NCI-H1436 treated with DMSO at 0.1 percent for 48 hours (cell line): Measurements from ENCODE around the gene PREX1.

ENCODE experiments used
- DNase-seq: peaks from one replicate; lab custom pipeline; 2025; lab: John Stamatoyannopoulos, UW

The PREX1 gene

DNA sequence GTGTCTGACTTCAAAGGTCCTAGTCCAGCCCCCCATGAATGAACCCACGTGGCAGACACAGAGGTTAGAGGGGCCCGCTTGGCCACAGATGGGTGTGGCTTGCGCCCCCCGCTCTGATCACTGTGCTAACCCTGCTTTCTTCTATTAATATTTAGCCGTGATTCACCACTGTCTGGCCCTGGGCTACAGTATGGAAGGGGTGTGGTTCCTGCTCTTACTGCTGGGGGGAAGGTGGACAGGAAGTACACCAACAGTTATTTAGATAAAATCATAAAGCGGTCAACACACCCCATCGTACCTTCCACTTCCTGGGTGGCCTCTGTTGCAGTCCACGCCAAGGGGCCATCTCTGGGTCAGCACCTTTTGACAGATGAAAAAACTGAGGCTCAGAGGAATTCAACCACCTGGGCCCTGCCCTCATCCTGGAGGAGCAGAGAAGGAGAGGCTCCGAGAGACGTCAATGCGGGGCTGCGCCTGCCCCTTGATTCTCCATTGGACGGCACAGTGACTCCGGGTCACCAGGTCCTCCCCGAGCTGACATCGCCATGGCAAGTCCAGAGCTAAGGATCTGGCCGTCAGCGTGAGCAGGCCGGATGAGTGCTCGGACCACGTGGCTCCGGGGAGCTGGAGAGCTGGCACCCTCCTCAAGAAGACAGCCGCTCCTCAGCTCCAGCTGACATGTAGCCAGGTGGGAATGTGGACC, 206.3 kb downstream of the PREX1 start:
- DNase-seq = no peak

DNA sequence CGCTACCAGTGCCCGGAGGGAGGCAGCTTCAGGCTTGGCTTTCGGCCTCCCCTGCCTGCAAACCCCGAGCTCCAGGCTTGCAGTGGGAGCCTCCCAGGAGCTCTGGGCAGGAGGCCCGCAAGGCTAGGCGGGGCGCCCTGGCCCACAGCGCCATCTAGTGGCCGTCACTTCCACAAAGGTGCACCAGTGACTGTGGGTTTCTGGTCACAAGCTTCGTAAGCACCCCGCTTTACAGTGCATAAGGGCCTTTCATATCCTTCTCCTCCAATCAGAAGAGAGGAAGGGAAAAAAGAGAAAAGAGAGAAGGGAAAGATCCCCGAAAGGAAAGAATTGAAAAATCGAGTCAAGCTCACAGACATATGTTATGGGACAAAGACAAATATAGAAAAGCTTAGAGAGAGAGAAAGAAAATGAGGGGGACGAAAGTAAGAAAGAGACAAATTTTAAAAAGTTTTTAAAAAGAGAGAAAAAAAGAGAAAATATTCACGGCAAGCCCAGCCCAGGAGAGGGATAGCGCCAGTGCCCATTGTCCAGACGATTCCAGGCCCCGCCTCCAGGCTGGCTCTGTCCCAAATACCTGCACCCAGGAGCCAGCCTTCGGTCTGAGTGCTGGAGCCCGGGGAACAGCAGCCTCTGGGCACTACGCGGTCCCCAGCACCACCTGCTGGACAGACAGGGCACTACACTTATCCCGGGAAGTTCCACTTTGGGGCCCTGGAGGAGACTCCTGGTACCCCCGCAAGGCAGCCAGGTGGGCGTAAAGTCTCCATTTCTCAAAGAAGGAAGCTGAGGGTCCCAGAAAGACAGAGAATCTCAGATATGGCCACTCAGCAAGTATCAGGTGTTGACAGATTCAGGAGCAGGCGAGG, 207.1 kb downstream of the PREX1 start:
- DNase-seq = no peak

DNA sequence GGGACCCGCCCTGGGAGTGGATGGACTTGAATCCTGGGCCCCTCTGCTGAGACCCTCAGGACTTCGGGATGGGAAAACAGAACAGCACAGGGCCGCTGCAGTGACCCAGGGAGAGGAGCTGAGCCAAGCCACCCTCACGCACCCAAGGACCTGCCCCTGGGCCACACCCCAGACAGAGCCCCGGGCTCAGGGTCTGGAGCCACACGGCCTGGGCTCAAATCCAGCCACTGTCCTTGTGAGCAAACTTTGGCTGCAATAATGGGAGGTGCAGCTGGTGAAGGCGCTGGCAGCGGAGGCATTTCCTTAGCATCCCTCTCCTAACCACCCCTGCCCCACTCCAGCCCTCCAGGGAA, 207.7 kb downstream of the PREX1 start:
- no peak for DNase-seq

DNA sequence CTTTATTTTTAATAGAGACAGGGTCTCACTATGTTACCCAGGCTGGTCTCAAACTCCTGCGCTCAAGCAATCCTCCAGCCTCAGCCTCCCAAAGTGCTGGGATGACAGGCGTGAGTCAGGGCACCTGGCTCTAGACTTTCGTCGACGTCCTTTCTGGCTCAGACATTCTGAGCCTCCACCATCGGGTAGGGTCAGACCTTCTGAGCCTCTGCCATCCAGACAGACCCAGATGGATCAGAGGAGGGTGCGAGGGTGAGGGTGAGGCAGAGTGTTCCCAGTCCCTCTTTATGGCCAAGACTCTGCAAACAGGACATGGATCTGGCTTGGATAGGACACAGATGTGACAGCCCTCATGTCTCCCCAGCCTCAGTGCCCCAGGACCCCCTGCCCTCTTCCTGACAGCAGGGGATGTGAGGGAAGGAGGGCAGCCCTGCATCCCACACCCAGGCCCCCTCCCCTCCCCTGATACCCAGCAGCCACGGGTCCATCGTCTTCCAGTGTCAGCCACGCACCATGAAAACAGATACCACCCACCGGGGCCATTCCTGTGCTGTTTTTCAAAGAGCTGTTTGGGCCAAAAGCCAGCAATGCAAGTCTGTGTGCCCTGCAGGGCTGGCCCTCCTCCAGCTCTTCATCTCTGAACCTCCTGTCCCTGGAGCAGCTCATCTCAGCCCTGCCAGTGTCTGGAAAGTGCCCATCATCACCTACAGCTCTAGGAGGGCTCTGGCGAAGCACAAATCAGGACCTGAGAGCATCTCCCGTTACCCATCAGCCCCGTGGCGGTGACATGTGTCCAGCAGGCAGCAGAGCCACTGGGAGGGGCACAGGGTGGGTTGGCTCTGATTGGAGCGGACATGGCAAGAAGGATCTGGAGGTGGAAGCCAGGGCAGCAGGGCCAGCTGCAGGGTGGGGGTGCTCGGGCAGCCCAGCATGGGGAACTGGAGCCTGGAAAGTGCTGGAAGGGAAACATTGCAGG, 208.4 kb downstream of the PREX1 start:
- no peak for DNase-seq

DNA sequence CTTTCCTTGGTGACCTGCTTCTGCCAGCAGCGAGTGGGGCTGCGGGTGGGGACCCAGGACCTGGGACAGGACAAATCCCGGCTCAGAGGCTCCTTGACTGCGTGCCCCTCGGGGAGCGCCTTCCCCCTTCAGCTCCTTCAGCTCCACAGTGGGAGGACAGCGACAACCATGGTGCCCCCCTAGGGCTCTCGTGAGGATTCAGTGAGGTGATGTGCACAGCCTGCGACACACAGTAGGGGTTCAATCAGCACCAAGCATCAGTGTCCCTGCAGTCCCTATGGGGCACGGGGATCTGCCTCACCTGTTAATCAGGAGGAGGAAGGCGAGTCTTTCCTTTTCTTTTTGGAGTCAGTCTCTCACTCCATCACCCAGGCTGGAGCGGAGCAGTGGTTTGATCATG, 209.2 kb downstream of the PREX1 start:
- no peak for DNase-seq

DNA sequence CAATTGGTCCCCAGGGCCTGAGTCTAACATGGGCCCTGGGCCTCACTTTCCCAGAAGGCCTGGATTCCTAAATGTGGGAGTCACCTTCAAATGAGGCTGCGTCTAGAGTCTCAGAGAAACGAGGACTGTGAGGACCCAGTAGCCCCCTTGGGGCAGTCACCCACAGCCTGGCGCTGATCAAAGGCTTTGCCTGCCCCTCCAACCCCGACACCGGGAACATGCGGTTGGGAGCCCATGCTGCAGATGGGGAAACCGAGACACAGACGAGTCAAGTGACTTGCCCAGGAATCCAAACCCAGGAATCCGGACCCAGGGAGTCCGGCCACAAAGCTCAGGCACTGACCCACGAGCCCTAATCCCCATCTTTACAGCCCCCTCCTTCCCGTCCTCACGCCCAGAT, 209.7 kb downstream of the PREX1 start:
- no peak for DNase-seq

DNA sequence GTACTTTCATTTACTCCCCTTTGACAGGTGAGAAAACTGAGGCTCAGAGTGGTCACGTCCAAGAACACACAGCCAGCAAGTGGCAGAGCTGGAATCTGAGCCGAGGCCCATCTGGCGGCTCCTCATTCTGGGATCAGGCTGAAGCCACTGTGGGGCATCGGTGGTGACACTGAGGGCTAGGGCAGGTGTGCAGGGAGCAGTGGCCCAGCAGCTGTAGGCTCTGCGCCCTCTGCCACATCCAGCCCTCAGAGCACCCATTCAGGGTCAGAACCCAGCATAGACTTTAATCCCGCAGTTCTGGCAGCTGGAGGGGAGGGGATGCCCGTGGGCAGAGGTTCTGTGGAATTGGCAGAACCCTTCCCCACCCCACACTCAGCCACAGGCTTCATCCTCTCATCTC, 210.3 kb downstream of the PREX1 start:
- no peak for DNase-seq

DNA sequence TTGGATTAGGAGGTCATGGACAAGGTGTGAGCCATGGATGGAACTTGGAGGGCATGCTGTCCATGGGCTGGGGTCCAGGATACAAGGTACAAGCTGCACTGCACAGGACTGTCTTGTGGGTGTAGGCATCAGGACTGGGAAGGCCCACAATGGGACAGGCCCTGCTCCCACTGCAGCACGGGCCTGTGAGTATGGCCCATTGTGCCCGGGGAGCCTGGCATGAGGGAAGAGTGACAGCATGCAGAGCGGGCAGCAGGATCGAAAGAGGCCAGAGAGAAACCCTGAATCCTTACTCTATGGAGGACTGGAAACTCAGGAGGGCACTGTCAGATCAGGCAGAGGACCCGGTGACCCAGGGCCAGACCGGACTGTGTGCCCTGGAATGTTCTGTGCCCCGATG, 211.3 kb downstream of the PREX1 start:
- DNase-seq = no peak

DNA sequence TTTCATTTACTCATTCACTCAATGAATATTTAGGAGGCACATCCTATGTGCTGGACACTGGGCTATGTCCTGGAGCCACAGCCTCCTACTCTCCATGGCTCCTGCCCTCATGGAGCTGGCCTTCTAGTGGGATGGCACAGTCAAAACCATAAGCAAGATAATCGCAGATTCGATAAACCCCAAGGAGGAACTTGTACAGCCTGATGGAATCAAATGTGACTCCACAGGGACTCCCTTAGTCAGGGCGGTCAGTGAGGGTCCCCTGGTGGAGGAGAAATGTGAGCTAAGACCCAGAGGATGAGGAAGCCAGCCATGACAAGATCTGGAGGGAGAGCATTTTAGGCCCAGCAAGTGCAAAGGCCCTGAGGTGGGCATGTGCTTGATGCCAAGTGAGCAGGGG, 211.9 kb downstream of the PREX1 start:
- DNase-seq = no peak

DNA sequence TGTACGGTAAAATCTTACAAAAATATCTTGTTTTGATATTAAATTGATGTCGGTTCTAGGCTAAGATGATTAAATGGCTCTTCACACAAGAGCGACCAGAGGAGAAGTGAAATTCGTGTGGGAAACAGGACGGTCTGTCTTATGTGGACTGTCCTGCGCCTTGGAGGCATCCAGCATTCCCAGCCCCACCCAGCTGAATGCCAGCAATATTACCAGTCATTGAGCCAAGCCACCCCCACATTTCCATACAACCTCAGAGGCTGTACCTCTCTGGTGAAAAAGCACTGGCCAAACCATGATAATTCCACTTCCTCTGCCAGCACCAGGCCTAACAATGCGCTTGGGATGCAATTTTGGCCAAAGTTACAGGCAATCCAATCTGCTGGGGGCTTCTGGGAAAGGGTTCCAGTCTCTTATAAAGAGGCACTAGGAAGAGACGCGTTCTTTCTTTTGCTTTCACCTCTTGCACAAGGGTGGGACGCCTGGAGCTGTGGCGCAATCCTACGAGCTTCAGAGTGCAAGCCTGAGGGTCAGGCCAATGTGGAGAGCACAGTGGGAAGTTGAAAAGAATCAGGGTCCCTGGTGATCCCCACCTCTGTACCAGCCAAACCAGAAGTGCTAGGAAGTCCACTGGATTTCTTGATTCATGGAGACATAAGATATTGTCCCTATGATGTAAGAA, 213.1 kb downstream of the PREX1 start:
- DNase-seq = no peak

DNA sequence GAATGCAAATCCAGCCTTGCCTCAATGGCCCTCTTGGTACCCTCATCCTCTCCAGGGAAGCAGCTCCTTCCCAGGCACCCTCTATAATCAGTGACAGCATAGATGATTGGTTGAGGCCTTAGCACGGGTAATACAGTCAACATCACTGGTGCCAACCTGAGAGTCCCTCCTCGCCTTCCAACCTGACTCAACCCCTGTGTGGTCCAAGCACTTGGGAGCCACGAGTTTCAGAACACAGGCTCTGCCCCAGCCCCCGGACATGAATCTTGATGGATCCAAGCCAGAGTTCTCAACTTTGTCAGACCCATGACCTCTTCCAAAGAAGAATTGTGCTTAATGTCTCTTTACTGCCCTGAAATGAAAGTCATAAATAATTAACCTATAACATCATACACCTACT, 213.9 kb downstream of the PREX1 start:
- no peak for DNase-seq

DNA sequence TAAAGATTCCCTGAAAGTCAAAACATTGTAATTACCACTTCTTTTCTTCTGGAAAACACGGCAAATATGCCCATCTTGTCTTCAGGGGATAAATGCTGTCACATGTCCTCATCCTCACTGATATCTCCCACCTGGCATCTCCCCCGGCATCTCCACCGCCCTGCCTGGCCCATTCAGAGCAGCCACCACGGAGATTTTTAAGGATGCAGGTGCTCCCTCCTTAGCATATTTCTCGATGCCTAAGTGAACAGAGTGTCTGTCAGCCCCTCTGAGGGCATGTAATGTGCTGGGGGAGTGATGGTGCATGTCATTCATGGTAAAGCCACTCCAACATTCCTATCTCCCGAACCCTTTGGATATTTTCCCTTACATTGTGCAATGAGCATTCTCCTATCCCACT, 215.5 kb downstream of the PREX1 start:
- no peak for DNase-seq

DNA sequence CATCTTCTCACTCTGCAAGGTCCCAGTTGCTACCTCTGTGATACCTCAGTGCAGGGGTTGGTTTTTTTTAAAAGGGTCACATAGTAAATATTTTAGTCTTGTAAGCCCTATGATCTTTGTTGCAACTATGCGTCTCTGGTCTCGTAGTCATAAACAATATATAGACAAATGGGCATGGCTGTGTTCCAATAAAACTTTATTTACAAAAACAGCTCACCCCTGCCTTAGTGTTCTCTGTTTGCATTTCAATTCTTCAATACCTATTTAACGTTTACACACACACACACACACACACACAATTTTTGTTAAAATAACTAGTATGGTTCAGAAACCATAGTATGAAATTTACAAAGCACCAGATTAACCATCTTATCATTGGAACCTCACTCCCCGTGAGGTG, 216.8 kb downstream of the PREX1 start:
- DNase-seq = no peak

DNA sequence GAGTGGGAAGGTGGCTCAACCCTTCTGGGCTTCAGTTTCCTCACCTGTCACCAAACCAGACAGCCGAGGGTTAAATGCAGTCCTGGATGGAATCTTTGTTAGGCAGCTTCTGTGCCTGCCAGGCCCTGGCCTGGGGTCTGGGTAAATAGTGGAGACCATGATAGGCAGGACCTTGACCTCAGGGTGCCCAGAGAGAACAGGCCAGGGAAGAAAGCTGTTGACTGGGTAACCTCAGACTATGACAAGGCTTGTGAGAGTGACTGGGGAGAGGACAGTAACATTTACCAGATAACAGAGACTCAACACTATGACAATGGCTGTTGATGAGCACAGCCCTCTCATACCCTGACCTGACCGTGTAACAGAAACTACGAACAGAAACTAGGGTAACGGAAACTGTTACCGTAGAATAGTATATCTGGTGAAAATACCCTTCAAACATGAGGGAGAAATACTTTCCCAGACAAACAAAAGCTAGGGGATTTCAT, 218.3 kb downstream of the PREX1 start:
- DNase-seq = no peak

DNA sequence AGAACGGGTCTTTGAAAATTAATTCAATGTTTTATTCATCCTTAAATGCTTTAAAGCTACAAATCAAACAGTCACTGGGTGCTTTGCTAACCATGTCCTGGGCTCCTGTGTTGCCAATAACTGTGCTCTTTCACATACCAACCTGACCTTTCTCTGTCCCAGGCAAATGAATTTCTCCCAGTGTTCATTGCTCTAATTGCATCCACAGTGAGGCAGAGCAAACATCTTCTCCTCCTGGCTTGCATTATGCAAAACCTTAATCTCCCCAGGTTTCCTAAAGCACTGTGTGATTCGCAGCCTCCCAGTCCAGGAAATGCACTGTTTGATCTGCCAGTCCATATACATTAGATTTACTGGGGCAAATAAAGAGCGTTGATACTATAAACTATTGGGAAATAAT, 219.0 kb downstream of the PREX1 start:
- DNase-seq = no peak

DNA sequence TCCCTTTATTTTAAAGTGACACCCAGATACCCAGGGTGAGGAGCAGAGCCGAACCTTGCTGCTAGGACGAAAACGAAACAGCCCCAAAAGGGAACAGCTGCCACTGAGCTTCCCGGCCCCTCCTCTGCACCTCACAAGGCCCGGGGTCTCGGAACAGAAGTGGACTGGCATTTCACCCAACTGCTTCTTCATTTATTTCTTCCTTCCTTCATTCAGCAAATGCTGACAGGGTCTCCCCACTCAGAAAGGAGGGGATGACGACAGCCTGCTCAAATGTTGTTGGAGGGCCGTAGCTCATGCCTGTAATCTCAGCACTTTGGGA, 220.3 kb downstream of the PREX1 start:
- no peak for DNase-seq

DNA sequence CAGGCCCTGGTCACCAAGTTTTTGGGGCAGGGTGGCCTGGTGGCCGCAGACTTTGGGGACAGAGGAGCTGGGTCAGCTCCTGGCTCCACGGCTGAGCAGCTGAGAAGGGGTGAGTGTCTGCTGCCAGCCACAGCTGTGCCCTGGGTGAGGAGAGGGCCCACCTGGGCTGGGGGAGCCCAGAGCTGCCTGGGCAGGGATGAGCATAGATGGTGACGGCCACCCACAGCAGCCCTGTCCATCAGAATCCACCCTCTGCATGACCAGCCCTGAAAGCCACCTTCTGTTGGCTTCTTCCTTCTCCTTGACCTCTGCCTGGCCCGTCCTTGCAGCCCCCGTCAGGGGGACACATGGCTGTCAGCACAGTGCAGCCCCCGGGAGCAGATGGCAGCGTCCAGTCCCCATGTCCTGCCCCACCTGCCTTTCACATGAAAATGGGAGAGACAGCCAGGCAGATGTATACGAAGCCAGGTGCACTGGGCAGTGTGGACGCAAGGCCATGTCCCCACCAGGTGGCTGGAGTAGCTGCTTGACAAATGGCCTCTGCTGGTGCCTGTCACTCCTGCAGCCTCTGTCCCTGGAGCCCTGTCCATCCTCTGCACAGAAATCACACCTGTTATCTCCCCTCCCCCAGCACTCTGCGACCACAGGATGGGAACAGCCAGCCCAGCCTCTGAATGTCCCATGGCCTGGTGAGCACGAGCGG, 220.8 kb downstream of the PREX1 start:
- no peak for DNase-seq

DNA sequence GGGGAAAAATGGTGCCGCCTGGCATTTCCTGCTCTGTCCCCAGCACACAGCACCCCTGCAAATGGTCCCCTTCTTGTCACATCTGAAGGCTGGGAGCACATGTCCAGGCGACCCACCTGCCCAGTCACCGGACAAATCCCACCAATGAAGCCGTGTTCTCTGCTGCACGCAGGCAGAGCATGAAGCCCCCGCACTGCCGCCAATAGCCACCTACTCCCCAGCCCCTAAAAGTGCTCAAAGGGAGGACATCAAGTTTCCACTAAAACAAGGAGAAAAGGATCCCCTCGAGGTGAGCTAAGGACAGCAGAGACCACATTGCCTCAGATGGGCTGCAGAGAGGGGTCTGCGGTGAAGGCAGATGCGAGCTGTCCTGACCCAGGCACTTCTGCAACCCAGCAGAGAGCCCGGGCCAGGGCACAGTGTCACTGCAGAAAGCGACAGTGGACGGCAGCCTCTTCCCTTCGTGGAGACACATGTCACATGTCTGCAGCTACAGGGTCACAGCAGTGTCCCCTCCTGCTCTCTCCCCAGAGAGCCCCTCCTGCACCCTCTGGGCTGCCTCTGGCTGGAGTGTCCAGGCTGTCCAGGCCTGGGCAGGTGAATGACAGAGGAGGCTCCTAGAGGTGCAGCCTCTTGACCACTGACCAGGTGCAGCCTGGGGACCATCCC, 221.5 kb downstream of the PREX1 start:
- no peak for DNase-seq

DNA sequence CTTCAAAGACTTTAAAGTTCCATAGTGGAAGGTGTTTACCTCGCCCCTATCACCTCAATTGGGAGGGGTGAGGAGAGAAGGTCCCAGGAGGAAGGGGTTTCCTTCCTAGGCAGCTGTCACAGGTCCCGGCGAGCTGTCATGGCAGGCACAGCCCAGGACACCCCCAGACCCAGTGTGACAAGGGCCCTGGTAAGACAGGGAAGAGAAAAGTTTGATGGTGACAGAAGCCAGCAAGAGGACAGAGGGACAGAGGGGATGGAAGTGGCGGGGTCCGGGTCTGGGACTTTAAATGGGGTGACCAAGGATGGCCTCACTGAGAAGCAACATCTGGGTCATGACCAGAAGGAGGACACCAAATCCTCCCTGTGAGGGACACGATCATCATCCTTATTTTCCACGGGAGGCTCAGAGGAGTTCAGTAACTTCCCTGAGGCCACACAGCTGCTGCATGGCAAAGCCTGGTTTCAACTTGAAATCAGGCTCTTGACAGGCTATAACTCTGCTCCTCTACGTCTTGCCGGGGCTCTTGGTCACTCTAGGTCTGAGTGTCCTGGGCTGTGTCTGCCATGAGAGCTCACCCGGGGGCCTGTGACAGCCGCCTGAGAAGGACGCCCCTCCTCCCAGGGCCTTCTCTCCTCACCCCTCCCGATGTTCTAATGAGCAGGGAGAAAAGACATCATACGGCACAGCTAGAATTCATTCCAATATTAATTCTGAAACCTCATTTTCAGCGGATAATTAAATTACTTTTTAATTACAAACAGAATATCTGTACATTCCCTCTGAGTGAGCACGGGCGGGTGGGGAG, 222.2 kb downstream of the PREX1 start:
- DNase-seq = no peak

DNA sequence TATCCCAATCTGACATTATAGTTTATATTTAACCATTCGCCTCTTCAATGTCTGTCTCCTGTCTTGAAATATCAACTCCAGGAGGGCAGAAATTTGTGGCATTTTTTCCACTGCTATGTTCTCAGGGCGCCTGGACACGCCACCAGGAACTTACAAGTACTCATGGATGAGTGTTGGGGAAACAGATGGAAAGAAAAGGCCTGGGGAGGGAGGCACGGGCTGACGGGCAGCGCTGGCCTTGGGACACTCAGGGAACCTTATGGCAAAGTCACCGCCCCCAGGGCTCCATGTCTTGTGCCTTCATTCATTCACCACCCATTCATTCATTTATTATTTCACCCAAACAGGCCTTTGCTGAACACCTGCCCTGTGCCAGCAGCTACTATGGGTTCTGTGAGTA, 222.9 kb downstream of the PREX1 start:
- DNase-seq = no peak
